Muscle layer of duodenum (tissue), 2 donors: ENCODE results near the gene CPED1.
"Not testable (repeated sequence)": the region's sequence is repeated elsewhere in the genome, so short reads cannot be mapped to it uniquely, and the experiment has no call there.

Source experiments
- H3K27ac ChIP-seq: one replicate; pipeline ENCODE4 v1.7.0; 2013; ENCODE audit warnings: mild to moderate bottlenecking, low read length
- H3K27me3 ChIP-seq: one replicate; pipeline ENCODE4 v1.7.0; 2013; ENCODE audit warnings: low read depth, mild to moderate bottlenecking, control low read depth, low read length
- H3K36me3 ChIP-seq, 2 donors: one replicate each; pipeline ENCODE4 v1.7.0; 2013; ENCODE audit warnings: low read length in 2 of 2, control low read depth in 1 of 2, mild to moderate bottlenecking in 1 of 2; ENCODE audit not compliant: insufficient read depth in 2 of 2, control insufficient read depth in 1 of 2
- H3K4me1 ChIP-seq, 2 donors: one replicate each; pipeline ENCODE4 v1.7.0; 2013; ENCODE audit warnings: low read length in 2 of 2, mild to moderate bottlenecking in 2 of 2, control low read depth in 1 of 2, moderate library complexity in 1 of 2; ENCODE audit not compliant: insufficient read depth in 2 of 2, control insufficient read depth in 1 of 2
- H3K4me3 ChIP-seq, 2 donors: one replicate each; pipeline ENCODE4 v1.7.0; 2013; ENCODE audit warnings: low read length in 2 of 2, low read depth in 1 of 2, mild to moderate bottlenecking in 1 of 2
- H3K9me3 ChIP-seq, 2 donors: one replicate each; pipeline ENCODE4 v1.7.0; 2013; ENCODE audit warnings: low read length in 2 of 2, control low read depth in 1 of 2, mild to moderate bottlenecking in 1 of 2; ENCODE audit not compliant: control insufficient read depth in 1 of 2
- donor health status: healthy.

Gene CPED1

DNA sequence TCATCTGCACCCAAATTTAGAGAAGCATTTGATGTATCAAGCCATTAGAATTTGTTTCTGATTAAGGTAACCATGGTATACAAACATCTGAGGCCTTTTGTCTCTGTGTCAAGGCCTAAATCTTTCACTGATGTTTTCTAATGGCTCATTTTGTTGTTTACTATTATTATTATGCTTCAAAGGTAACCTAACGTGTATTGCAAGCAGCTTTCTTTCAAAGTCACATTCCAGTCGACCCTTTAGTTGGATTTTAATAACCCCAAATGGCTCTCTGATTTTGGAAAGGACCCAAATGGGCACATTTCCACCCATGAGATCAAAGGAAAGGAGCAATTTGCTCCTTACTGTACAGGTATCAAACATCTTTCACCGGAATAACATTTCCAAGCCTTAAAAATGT is 293.6 kb downstream of the CPED1 start:
- Histone ChIP-seq H3K4me3 (no peak overlapping the region), H3K9me3 (peaks cover 0 to 3% of the 10 kb centered on the region in 2 donors), H3K4me1 (no peaks in the 10 kb centered on the region), H3K27ac (no peak overlapping the region), H3K36me3 (peaks cover 0 to 23% of the 10 kb centered on the region in 2 donors), H3K27me3 (no peaks in the 10 kb centered on the region)

DNA sequence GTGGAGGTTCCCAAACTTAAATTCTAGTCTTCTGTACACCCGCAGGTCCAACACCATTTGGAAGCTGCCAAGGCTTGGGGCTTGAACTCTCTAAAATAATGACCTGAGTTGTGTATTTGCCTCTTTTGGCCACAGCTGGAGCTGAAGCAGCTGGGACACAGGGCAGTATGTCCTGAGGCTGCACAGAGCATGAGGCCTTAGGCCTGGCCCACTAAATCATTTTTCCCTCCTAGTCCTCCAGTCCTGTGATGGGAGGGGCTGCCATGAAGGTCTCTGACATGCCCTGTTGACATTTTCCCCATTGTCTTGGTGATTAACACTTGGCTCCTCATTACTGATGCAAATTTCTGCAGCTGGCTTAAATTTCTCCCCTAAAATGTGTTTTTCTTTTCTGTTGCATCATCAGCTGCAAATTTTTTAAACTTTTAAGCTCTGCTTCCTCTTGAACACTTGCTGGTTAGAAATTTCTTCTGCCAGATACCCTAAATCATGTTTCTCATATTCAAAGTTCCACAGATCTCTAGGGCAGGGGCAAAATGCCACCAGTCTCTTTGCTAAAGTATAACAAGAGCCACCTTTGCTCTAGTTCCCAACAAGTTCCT is 296.7 kb downstream of the CPED1 start:
- no peaks in the 10 kb centered on the region for H3K4me1 ChIP-seq
- peaks cover 0 to 22% of the 10 kb centered on the region in 2 donors for H3K36me3 ChIP-seq
- no peaks in the 10 kb centered on the region for H3K27me3 ChIP-seq
- H3K27ac ChIP-seq: no peak overlapping the region
- H3K9me3 ChIP-seq: peaks cover 0 to 6% of the 10 kb centered on the region in 2 donors
- no peak overlapping the region for H3K4me3 ChIP-seq

DNA sequence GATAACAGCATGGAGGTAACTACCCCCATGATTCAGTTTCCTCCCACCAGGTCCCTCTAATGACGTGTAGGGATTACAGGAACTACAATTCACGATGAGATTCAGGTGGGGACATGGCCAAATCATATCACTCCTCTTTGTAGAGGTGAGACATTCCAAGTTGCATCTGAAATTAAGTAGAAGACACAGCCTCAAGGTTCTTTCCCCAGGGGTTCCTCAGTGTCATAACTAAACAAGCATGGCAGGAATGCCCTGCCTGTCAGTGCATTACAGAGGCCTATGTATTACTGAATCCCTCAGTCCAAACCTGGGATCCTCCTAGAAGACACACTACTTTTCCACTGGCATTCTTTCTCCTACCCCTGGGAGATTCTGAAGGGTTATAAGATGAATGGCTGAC is 297.7 kb downstream of the CPED1 start:
- H3K27ac ChIP-seq: no peak overlapping the region
- H3K36me3 ChIP-seq: peaks cover 0 to 14% of the 10 kb centered on the region in 2 donors
- H3K27me3 ChIP-seq: no peaks in the 10 kb centered on the region
- no peaks in the 10 kb centered on the region for H3K4me1 ChIP-seq
- peaks cover 0 to 6% of the 10 kb centered on the region in 2 donors for H3K9me3 ChIP-seq
- H3K4me3 ChIP-seq: no peak overlapping the region

DNA sequence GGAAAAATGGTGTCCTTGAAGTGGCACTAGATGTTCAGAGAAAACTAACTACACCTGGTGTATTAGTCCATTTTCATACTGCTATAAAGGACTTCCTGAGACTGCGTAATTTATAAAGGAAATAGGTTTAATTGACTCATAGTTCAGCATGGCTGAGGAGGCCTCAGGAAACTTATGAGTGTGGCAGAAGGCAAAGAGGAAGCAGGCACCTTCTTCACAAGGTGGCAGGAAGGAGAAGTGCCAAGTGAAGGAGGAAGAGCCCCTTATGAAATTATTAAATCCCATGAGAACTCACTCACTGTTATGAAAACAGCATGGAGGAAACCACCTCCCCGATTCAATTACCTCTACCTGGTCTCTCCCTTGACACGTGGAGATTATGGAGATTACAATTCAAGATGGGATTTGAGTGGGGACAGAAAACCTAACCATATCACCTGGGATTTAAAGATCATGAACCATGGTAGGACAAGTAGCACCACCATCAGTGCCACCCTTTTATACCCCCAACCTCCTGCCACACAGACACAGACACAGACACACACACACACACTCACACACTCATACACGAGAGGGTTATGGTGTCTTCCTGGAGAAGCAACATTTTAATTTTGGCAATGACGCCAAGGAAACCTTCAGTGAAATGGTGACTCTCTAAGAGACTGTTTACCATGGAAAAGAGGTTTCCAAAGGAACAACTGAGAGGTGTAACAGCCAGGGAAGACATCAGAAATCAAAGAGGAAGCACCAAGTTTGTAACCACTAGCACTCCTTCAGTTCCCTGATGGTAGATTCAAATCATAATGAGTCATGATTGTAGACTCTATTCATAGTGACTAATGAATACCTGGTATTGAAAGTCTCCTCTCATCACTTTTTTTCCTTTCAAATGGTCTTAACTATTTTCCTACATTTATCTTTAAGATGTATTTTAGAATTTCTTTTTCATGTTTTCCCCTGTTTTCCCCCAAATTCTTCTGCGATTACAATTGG is 298.5 kb downstream of the CPED1 start:
- Histone ChIP-seq H3K27ac (no peak overlapping the region), H3K4me3 (no peak overlapping the region), H3K36me3 (peaks cover 0 to 14% of the 10 kb centered on the region in 2 donors)

GRCh38 chr7:121288894-121289293 is 300.4 kb downstream of the CPED1 start:
- Histone ChIP-seq H3K27ac (no peak overlapping the region), H3K27me3 (no peaks in the 10 kb centered on the region), H3K4me3 (no peak overlapping the region), H3K9me3 (peaks cover 0 to 6% of the 10 kb centered on the region in 2 donors), H3K36me3 (peaks cover 0 to 9% of the 10 kb centered on the region in 2 donors), H3K4me1 (no peaks in the 10 kb centered on the region)

More for the DNA sequence above, 298.5 kb downstream of the CPED1 start:
- peaks cover 0 to 6% of the 10 kb centered on the region in 2 donors for H3K9me3 ChIP-seq
- H3K27me3 ChIP-seq: no peaks in the 10 kb centered on the region
- no peaks in the 10 kb centered on the region for H3K4me1 ChIP-seq

GRCh38 chr7:121289930-121290329 is 301.4 kb downstream of the CPED1 start:
- not testable (repeated sequence) for H3K36me3 ChIP-seq, H3K27me3 ChIP-seq, H3K4me3 ChIP-seq, H3K4me1 ChIP-seq, H3K9me3 ChIP-seq, H3K27ac ChIP-seq

DNA sequence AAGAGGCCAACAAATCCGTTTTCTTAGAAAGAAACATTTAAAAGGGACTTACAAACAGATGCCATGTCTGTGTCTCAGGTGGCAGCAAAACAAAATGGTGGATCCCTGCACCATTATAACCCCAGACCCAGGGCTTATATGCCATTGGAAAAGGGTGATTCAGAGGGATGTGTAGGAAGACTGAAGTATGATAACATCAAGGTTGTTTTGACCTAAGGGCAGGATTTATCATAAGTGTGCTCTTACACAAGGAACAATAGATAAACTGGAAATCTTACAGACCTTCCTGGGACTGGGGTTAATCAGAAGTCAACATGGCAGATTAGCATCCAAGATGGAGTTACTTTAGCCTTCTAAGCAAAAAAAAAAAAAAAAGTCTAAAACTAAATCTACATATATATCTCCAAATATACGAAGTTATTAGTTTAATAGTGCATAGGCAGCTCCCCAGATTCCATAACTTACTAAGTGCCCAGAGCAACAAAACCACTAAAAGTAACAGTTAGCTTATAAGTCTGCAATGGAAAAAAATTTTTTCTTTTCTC is 306.0 kb downstream of the CPED1 start:
- H3K27ac ChIP-seq: no peak overlapping the region
- no peak overlapping the region for H3K4me3 ChIP-seq
- H3K36me3 ChIP-seq: no peaks in the 10 kb centered on the region
- no peaks in the 10 kb centered on the region for H3K4me1 ChIP-seq
- H3K9me3 ChIP-seq: peaks cover 0 to 3% of the 10 kb centered on the region in 2 donors
- no peaks in the 10 kb centered on the region for H3K27me3 ChIP-seq

GRCh38 chr7:121297843-121298242 is 309.3 kb downstream of the CPED1 start:
- no peaks in the 10 kb centered on the region for H3K4me1 ChIP-seq
- H3K36me3 ChIP-seq: no peaks in the 10 kb centered on the region
- H3K4me3 ChIP-seq: no peak overlapping the region
- no peaks in the 10 kb centered on the region for H3K9me3 ChIP-seq
- H3K27me3 ChIP-seq: no peaks in the 10 kb centered on the region
- no peak overlapping the region for H3K27ac ChIP-seq

DNA sequence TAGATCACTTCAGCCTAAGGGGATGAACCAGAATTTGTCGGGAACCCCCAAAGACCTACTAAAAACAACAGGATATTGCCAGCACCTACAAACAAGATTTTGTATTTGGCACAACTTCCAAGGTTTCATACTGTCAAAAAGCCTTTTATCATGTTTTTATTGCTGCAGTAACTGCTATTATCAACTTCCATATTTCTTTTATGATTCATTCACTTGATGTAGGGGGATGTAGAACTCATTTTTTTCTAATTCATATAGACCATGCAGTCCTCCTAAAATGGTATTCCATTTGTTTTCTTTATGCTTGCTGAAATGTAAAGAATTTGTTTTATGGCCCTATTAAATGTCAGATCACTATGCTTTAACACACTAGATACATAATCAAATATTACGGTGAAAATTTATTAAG is 310.3 kb downstream of the CPED1 start:
- Histone ChIP-seq H3K9me3 (no peaks in the 10 kb centered on the region), H3K4me1 (no peaks in the 10 kb centered on the region), H3K4me3 (no peak overlapping the region), H3K27ac (no peak overlapping the region), H3K27me3 (no peaks in the 10 kb centered on the region), H3K36me3 (no peaks in the 10 kb centered on the region)

GRCh38 chr7:121300685-121301420 is 312.3 kb downstream of the CPED1 start:
- H3K27ac ChIP-seq: no peak overlapping the region
- no peak overlapping the region for H3K4me3 ChIP-seq
- no peaks in the 10 kb centered on the region for H3K36me3 ChIP-seq
- no peaks in the 10 kb centered on the region for H3K4me1 ChIP-seq
- H3K27me3 ChIP-seq: no peaks in the 10 kb centered on the region
- H3K9me3 ChIP-seq: no peaks in the 10 kb centered on the region
